Vagina (tissue), 2 donors: ENCODE data around the gene AGO4. TPM values are rescaled to one million over a fixed set of nuclear protein-coding genes. Genes with fewer than 3 reads are reported as not detected.
"Not testable (repeated sequence)": the region's sequence is repeated elsewhere in the genome, so short reads cannot be mapped to it uniquely, and the experiment has no call there.

Experiments used
- DNase-seq, 2 donors: peaks; one replicate each; pipeline ENCODE4 v3.0.0-alpha.2; 2017; ENCODE audit errors: extremely low spot score in 2 of 2
- H3K27ac ChIP-seq: fragments of 200-600 bp; sonication (generic); one replicate; pipeline ENCODE4 v1.5.1; 2019
- H3K27me3 ChIP-seq: fragments of 200-600 bp; sonication (generic); one replicate; pipeline ENCODE4 v1.5.1; 2019
- H3K36me3 ChIP-seq, 2 donors: fragments of 200-600 bp; sonication (generic); one replicate each; pipeline ENCODE4 v1.5.1; 2017 to 2019
- H3K4me1 ChIP-seq: fragments of 200-600 bp; sonication (generic); one replicate; pipeline ENCODE4 v1.5.1; 2019
- H3K4me3 ChIP-seq, 2 donors: fragments of 200-600 bp; sonication (generic); 1 replicate in 1 of 2; 2 replicates in 1 of 2; pipeline ENCODE4 v1.5.1; 2016 to 2019
- H3K9me3 ChIP-seq: fragments of 200-600 bp; sonication (generic); one replicate; pipeline ENCODE4 v1.5.1; 2019
- POLR2A ChIP-seq, 2 donors: fragments of 450-650 bp; IDR thresholded peaks; one replicate each; pipeline ENCODE4 v1.6.1; 2017; ENCODE audit warnings: antibody characterized with exemption in 2 of 2, mild to moderate bottlenecking in 2 of 2, moderate library complexity in 2 of 2
- POLR2AphosphoS5 ChIP-seq, 2 donors: sonication (generic); formaldehyde crosslinking; IDR thresholded peaks; one replicate each; pipeline ENCODE4 v1.9.0; 2017; ENCODE audit warnings: antibody characterized with exemption in 2 of 2, mild to moderate bottlenecking in 2 of 2, low read depth in 1 of 2; ENCODE audit not compliant: insufficient read depth in 1 of 2
- intact Hi-C: fragments of 100-400 bp; cut with DNase I; formaldehyde crosslinking; loops from one replicate; pipeline ENCODE4 v1.15.1; 2023
- total RNA-seq: library from RNA; depleted of rRNA; stranded (reverse); fragments of >200 nt; gene quantifications from one replicate; pipeline ENCODE4 v1.2.3, GENCODE V29; 2016
- TF ChIP-seq, protein P1 (sequence below), 3 experiments: fragments of 450-650 bp in 2 of 3; fragments of 200-600 bp in 1 of 3; sonication (generic) in 1 of 3; IDR thresholded peaks; one replicate each; pipeline ENCODE4 v1.5.1; 2017 to 2019; ENCODE audit warnings: antibody characterized with exemption in 3 of 3, mild to moderate bottlenecking in 2 of 3, moderate library complexity in 2 of 3

AGO4 gene
- total RNA-seq, 1 donor from 2014 or later: 18.4 TPM

DNA sequence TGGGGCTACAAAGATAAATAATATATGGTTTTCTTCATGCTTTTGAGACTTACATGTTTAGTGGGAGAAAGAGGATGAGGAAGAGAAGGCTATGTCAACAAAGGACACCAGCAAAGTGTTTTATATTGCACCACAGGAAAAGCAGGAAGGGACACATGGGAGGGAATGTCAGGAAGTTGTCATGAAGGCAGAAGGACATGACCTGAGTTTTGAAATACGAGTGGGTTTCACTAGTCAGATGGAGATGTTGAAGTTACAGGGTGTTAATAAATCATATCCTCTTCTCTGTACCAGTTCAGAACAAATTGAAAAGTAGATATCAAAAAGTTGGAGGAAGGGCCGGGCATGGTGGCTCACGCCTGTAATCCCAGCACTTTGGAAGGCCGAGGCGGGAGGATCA lies 57.0 kb downstream of the AGO4 start:
- TF ChIP-seq POLR2A (IDR thresholded peaks at IDR 0.05) (no peak), POLR2AphosphoS5 (IDR thresholded peaks at IDR 0.05; ENCODE audit: insufficient read depth in 1 of 2, low read depth in 1 of 2) (no peak)
- TF ChIP-seq, protein P1, sequence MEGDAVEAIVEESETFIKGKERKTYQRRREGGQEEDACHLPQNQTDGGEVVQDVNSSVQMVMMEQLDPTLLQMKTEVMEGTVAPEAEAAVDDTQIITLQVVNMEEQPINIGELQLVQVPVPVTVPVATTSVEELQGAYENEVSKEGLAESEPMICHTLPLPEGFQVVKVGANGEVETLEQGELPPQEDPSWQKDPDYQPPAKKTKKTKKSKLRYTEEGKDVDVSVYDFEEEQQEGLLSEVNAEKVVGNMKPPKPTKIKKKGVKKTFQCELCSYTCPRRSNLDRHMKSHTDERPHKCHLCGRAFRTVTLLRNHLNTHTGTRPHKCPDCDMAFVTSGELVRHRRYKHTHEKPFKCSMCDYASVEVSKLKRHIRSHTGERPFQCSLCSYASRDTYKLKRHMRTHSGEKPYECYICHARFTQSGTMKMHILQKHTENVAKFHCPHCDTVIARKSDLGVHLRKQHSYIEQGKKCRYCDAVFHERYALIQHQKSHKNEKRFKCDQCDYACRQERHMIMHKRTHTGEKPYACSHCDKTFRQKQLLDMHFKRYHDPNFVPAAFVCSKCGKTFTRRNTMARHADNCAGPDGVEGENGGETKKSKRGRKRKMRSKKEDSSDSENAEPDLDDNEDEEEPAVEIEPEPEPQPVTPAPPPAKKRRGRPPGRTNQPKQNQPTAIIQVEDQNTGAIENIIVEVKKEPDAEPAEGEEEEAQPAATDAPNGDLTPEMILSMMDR (IDR thresholded peaks at IDR 0.05): no peak

DNA sequence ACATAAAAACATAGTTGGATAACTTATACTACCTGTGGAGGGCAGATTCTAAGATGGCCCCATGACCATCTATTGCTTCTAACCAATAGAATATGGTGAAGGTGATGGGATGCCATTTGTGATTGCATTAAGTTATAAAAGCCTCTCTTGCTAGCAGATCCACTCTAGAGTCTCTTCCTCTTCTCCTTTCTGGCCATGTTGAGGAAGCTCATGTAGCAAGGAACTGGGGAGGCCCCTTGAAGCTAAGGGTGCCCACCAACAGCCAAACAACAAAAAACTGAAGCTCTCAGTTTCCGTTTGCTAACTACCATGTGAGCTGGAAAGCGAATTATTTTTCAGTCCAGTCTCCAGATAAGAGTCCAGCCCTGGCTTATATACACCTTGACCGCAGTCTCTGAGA lies 59.2 kb downstream of the AGO4 start:
- intact Hi-C loops: no loop called here
- DNase-seq: no peak
- Histone ChIP-seq H3K4me3 (no peak overlapping the region), H3K9me3 (no peaks in the 10 kb centered on the region), H3K27me3 (no peaks in the 10 kb centered on the region), H3K36me3 (no peaks in the 10 kb centered on the region), H3K4me1 (no peaks in the 10 kb centered on the region), H3K27ac (no peak overlapping the region)
- TF ChIP-seq POLR2A (IDR thresholded peaks at IDR 0.05) (no peak), POLR2AphosphoS5 (IDR thresholded peaks at IDR 0.05; ENCODE audit: insufficient read depth in 1 of 2, low read depth in 1 of 2) (no peak)
- TF ChIP-seq, protein P1 (IDR thresholded peaks at IDR 0.05): no peak

More for the DNA sequence above, 57.0 kb downstream of the AGO4 start:
- no peaks in the 10 kb centered on the region for H3K9me3 ChIP-seq
- no peaks in the 10 kb centered on the region for H3K36me3 ChIP-seq
- no peaks in the 10 kb centered on the region for H3K27me3 ChIP-seq
- H3K27ac ChIP-seq: no peak overlapping the region
- H3K4me1 ChIP-seq: no peaks in the 10 kb centered on the region
- intact Hi-C loops: no loop called here
- no peak for DNase-seq
- no peak overlapping the region for H3K4me3 ChIP-seq

DNA sequence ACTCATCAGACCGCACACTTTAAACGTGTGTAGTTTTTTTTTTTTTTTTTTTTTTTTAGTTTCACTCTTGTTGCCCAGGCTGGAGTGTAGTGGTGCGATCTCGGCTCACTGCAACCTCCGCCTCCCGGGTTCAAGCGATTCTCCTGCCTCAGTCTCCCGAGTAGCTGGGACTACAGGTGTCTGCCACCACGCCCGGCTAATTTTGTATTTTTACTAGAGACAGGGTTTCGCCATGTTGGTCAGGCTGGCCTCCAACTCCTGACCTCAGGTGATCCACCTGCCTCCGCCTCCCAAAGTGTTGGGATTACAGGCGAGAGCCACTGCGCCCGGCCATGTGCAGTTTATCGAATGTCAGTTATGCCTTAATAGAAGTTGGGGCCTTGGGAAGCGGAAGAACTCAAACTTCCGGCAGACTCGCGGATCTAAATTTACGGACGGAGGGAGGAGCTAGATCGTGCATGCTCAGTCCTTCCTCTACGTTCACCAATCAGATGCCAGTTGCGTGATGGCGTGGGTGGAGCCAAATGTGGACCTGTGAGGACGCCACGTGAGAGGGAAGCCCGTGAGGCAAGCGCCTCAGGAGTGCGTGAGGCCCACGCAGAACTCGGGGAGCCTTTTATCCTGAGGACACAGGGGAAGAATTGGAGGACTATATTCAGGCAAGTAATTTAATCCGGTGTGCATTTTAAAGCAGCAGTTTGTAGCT lies 61.6 kb downstream of the AGO4 start:
- H3K4me3 ChIP-seq, DNase-seq, H3K4me1 ChIP-seq, intact Hi-C loops, H3K36me3 ChIP-seq, H3K9me3 ChIP-seq, H3K27me3 ChIP-seq, H3K27ac ChIP-seq: not testable (repeated sequence)

DNA sequence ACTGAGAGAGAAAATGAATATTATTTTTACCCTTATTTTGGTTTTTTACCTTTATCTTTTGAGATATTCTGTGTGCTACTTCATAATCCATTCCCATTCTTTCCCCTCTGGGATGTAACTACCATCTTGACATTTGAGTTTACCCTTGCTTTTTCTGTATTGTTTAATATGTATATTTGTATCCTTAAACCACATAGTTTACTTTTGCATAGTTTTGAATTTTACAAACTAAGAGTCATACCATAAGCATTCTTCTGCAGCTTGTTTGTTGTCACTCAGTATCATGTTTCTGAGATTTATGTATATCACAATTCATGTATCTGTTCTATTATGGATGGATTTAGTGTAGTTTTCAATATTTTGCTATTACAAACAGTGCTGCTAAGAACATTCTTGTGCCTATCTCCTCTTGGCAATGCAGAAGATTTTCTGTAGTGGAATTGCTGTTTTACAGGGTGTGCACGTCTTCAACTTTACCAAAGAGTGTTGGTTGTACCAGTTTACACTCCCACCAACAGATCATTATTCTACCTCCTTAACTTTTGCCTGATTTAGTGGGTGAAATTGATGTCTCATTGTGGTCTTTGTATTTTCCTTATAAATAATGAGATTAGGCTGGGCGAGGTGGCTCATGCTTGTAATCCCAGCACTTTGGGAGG lies 63.0 kb downstream of the AGO4 start:
- no peaks in the 10 kb centered on the region for H3K36me3 ChIP-seq
- intact Hi-C loops: no loop called here
- no peaks in the 10 kb centered on the region for H3K27me3 ChIP-seq
- H3K9me3 ChIP-seq: no peaks in the 10 kb centered on the region
- TF ChIP-seq POLR2AphosphoS5 (IDR thresholded peaks at IDR 0.05; ENCODE audit: insufficient read depth in 1 of 2, low read depth in 1 of 2) (no peak), POLR2A (IDR thresholded peaks at IDR 0.05) (no peak)
- TF ChIP-seq, protein P1 (IDR thresholded peaks at IDR 0.05): no peak
- DNase-seq: no peak
- H3K4me1 ChIP-seq: no peaks in the 10 kb centered on the region
- H3K27ac ChIP-seq: no peak overlapping the region
- H3K4me3 ChIP-seq: no peak overlapping the region

DNA sequence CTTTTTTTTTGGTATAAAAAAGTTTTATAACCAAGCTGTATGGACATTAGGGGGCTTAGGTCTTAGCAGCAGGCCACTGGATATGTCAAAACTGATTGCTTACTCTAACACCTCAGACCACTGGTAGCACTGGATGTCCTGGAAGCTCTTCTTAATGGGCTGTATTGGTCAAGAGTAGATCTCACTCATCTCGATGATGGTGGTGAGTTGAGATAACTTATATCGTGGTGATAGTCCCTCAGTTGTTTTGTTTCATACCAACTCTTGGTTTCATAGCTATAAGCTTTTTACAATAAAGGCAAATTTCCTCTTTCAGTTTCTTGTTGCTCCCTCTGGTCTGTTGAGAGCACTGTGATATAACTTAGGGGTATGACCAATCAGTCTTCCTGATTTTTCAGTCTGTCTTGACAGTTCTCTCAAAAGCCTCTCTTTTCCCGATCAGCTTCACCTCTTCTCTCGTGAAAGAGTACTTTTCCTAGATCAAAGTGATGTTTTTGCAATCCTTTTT lies 65.5 kb downstream of the AGO4 start:
- no peak for DNase-seq
- Histone ChIP-seq H3K27ac (no peak overlapping the region), H3K4me1 (no peaks in the 10 kb centered on the region), H3K9me3 (no peaks in the 10 kb centered on the region), H3K4me3 (no peak overlapping the region), H3K27me3 (no peaks in the 10 kb centered on the region), H3K36me3 (no peaks in the 10 kb centered on the region)
- no peak for TF ChIP-seq POLR2A (IDR thresholded peaks at IDR 0.05)
- TF ChIP-seq POLR2AphosphoS5 (IDR thresholded peaks at IDR 0.05; ENCODE audit: insufficient read depth in 1 of 2, low read depth in 1 of 2): no peak
- TF ChIP-seq, protein P1 (IDR thresholded peaks at IDR 0.05): no peak
- intact Hi-C loops: no loop called here

DNA sequence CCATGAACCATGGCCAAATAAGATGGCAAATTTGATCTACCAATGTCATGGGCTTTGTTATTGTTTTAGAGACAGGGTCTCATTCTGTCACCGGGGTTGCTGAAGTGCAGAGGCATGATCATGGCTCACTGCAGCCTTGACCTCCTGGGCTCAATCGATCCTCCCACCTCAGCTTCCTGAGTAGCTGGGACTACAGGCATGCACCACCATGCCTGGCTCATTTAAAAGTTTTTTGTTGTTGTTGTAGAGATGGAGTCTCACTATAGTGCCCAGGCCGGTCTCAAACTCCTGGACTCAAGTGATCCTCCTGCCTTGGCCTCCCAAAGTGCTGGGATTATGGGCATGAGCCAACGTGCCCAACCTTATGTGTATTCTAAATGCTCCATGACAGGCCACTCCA lies 66.3 kb downstream of the AGO4 start:
- intact Hi-C loops, H3K9me3 ChIP-seq, DNase-seq, H3K36me3 ChIP-seq, H3K27ac ChIP-seq, H3K4me1 ChIP-seq, H3K4me3 ChIP-seq, H3K27me3 ChIP-seq: not testable (repeated sequence)
